OCI-LY1 (cell line): ENCODE measurements around the gene SCRG1.

ENCODE experiments used
- H2AFZ ChIP-seq: fragments of 200-600 bp; sonication (generic), shearing (Covaris generic); 2 replicates; pipeline ENCODE4 v1.6.0; 2014; ENCODE audit warnings: antibody characterized with exemption, mild to moderate bottlenecking, low read length
- H3F3A ChIP-seq: fragments of 200-600 bp; sonication (generic), shearing (Covaris generic); 2 replicates; pipeline ENCODE4 v1.6.0; 2014; ENCODE audit warnings: mild to moderate bottlenecking, antibody characterized with exemption, low read length, moderate library complexity; ENCODE audit not compliant: insufficient read depth
- H3K27ac ChIP-seq: fragments of 200-600 bp; sonication (generic); 2 replicates; pipeline ENCODE4 v1.5.1; 2014; ENCODE audit warnings: low read length, mixed run types, mild to moderate bottlenecking, low read depth; ENCODE audit not compliant: poor library complexity, severe bottlenecking
- H3K27me3 ChIP-seq: fragments of 200-600 bp; sonication (generic); 2 replicates; pipeline ENCODE4 v1.6.0; 2014; ENCODE audit warnings: antibody characterized with exemption, mild to moderate bottlenecking, low read length, moderate library complexity; ENCODE audit not compliant: insufficient read depth
- H3K36me3 ChIP-seq: fragments of 200-600 bp; sonication (generic); 2 replicates; pipeline ENCODE4 v1.6.1; 2014; ENCODE audit warnings: mild to moderate bottlenecking, antibody characterized with exemption, low read length, moderate library complexity, mixed read lengths; ENCODE audit not compliant: insufficient read depth
- H3K4me1 ChIP-seq: fragments of 200-600 bp; sonication (generic); 2 replicates; pipeline ENCODE4 v1.5.1; 2014; ENCODE audit warnings: mild to moderate bottlenecking, low read length, moderate library complexity; ENCODE audit not compliant: insufficient read depth, severe bottlenecking
- H3K4me2 ChIP-seq: fragments of 200-600 bp; sonication (generic), shearing (Covaris generic); 2 replicates; pipeline ENCODE4 v1.6.1; 2014; ENCODE audit warnings: low read length
- H3K4me3 ChIP-seq: fragments of 200-600 bp; sonication (generic); 2 replicates; pipeline ENCODE4 v1.5.1; 2014; ENCODE audit warnings: low read length, low read depth, mild to moderate bottlenecking, mixed read lengths; ENCODE audit not compliant: poor library complexity, severe bottlenecking
- H3K79me2 ChIP-seq: fragments of 200-600 bp; shearing (Covaris generic); 2 replicates; pipeline ENCODE4 v1.6.1; 2016; ENCODE audit warnings: mixed run types, low read length, mixed read lengths; ENCODE audit not compliant: insufficient read depth
- H3K9ac ChIP-seq: fragments of 200-600 bp; sonication (generic), shearing (Covaris generic); 2 replicates; pipeline ENCODE4 v1.6.1; 2014; ENCODE audit warnings: mild to moderate bottlenecking, low read length, mixed read lengths
- H3K9me2 ChIP-seq: fragments of 200-600 bp; sonication (generic), shearing (Covaris generic); 2 replicates; pipeline ENCODE4 v1.6.1; 2014; ENCODE audit warnings: low read depth, mild to moderate bottlenecking, low read length, mixed read lengths
- H3K9me3 ChIP-seq: fragments of 200-600 bp; shearing (Covaris generic); 2 replicates; pipeline ENCODE4 v1.6.1; 2014; ENCODE audit warnings: low read length, mixed read lengths
- H4K20me1 ChIP-seq: fragments of 200-600 bp; sonication (generic), shearing (Covaris generic); 2 replicates; pipeline ENCODE4 v1.6.0; 2016; ENCODE audit warnings: mild to moderate bottlenecking, low read length; ENCODE audit not compliant: insufficient read depth
- EZH2 ChIP-seq: fragments of 200-600 bp; sonication (generic), shearing (Covaris generic); IDR thresholded peaks from 2 replicates; pipeline ENCODE4 v1.8.0; 2017; ENCODE audit warnings: borderline replicate concordance, mixed run types, mild to moderate bottlenecking, antibody characterized with exemption, low read length, moderate library complexity, mixed read lengths
- TF ChIP-seq, protein P1 (sequence below): fragments of 200-600 bp; sonication (generic), shearing (Covaris generic); IDR thresholded peaks from 2 replicates; pipeline ENCODE4 v1.5.1; 2017; ENCODE audit warnings: mild to moderate bottlenecking, antibody characterized with exemption, low read length, moderate library complexity, mixed read lengths

The SCRG1 gene

DNA sequence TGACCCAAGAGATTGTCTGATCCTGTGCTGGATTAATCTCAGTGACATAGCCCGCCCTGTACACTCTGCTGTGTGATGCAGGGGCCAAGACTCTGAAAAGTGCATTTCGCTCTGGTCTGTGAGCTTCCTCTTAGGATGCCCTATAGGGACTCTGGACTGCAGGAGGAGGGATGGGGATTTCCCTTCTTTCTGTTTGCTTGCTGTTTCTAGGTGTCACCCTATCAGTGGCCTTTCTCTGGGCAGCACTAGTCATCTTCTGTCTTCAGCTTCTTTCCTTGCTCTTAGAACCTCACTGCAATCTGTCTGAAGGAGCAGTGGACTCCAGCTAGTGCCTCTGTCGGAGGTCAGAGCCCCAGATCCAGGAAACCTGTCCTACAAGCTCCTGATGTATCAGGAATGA lies 34.5 kb upstream of the SCRG1 start:
- H3K4me3 ChIP-seq, result no peak overlapping the region
- no peaks in the 10 kb centered on the region for H3K36me3 ChIP-seq

DNA sequence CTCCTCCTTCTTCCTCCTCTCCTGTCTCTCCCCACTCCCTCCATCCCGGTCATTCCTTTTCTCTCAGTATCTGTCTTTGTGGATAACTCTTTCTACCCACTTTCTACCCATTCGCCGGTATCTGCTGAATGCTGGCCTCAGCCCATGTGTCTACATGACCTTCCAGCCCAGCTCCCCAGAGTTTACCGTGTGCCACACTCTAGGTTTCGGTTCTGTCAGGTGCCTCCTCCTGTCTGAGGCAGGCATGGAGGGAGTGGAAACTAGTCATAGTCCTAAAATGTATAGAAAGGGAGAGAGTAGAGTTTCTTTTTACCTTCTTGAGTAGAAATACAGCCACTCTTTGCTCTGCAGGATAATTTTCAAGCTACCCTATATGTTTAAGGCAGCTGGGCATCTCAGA lies 33.5 kb upstream of the SCRG1 start:
- no peaks in the 10 kb centered on the region for H3K36me3 ChIP-seq
- H3K4me3 ChIP-seq, result no peak overlapping the region
- no peaks in the 10 kb centered on the region for H3K9me2 ChIP-seq
- no peak overlapping the region for H2AFZ ChIP-seq
- no peaks in the 10 kb centered on the region for H4K20me1 ChIP-seq
- H3K9me3 ChIP-seq, result no peaks in the 10 kb centered on the region
- TF ChIP-seq, protein P1, sequence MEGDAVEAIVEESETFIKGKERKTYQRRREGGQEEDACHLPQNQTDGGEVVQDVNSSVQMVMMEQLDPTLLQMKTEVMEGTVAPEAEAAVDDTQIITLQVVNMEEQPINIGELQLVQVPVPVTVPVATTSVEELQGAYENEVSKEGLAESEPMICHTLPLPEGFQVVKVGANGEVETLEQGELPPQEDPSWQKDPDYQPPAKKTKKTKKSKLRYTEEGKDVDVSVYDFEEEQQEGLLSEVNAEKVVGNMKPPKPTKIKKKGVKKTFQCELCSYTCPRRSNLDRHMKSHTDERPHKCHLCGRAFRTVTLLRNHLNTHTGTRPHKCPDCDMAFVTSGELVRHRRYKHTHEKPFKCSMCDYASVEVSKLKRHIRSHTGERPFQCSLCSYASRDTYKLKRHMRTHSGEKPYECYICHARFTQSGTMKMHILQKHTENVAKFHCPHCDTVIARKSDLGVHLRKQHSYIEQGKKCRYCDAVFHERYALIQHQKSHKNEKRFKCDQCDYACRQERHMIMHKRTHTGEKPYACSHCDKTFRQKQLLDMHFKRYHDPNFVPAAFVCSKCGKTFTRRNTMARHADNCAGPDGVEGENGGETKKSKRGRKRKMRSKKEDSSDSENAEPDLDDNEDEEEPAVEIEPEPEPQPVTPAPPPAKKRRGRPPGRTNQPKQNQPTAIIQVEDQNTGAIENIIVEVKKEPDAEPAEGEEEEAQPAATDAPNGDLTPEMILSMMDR, result no peak
- no peak for TF ChIP-seq EZH2
- H3K27me3 ChIP-seq, result no peaks in the 10 kb centered on the region
- H3K79me2 ChIP-seq, result no peaks in the 10 kb centered on the region
- no peaks in the 10 kb centered on the region for H3F3A ChIP-seq
- H3K9ac ChIP-seq, result no peak overlapping the region
- H3K4me2 ChIP-seq, result no peak overlapping the region
- no peaks in the 10 kb centered on the region for H3K4me1 ChIP-seq
- no peak overlapping the region for H3K27ac ChIP-seq

More for the DNA sequence above, 34.5 kb upstream of the SCRG1 start:
- Histone ChIP-seq H3K9ac (no peak overlapping the region), H3K4me2 (no peak overlapping the region), H3K27me3 (no peaks in the 10 kb centered on the region), H2AFZ (no peak overlapping the region), H3K27ac (no peak overlapping the region), H3K9me3 (no peaks in the 10 kb centered on the region), H3K4me1 (no peaks in the 10 kb centered on the region), H3K9me2 (no peaks in the 10 kb centered on the region), H3F3A (no peaks in the 10 kb centered on the region), H3K79me2 (no peaks in the 10 kb centered on the region), H4K20me1 (no peaks in the 10 kb centered on the region)
- no peak for TF ChIP-seq EZH2
- TF ChIP-seq, protein P1, result no peak

DNA sequence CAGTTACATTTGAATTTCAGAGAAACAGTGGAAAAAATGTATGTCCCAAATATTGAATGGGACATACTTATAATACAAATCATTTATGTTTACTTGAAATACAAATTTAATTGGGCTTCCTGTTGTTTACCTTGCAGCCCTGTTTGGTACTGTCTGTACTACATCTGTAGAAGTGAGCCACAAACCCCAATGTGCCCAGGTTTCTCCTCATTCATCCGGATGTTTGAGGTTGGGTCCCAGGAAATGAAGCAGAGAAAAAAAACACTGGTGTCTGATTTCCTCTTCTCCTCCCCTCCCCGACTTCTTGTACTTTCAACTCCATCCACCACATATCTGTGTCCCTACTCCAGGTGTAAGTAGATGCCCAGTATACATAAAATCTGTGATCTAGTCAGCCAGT lies 27.1 kb upstream of the SCRG1 start:
- H3K27ac ChIP-seq, result no peak overlapping the region
- no peak overlapping the region for H3K4me2 ChIP-seq
- H3K4me1 ChIP-seq, result no peaks in the 10 kb centered on the region

More for the DNA sequence above, 27.1 kb upstream of the SCRG1 start:
- Histone ChIP-seq H2AFZ (no peak overlapping the region), H3K4me3 (no peak overlapping the region), H3K79me2 (no peaks in the 10 kb centered on the region), H3K9me2 (no peaks in the 10 kb centered on the region), H3K27me3 (no peaks in the 10 kb centered on the region), H3K9ac (no peak overlapping the region), H4K20me1 (no peaks in the 10 kb centered on the region), H3K36me3 (no peaks in the 10 kb centered on the region), H3F3A (no peaks in the 10 kb centered on the region), H3K9me3 (no peaks in the 10 kb centered on the region)
- TF ChIP-seq, protein P1, result no peak
- no peak for TF ChIP-seq EZH2
